PC-9 (cell line): ENCODE data around the gene SCG5.

Source experiments
- CTCF ChIP-seq: fragments of 200-600 bp; sonication (generic); conservative IDR thresholded peaks from 2 replicates; pipeline ENCODE4 v1.6.1; 2017; ENCODE audit warnings: mixed run types, antibody characterized with exemption, mild to moderate bottlenecking, moderate library complexity
- EZH2 ChIP-seq: fragments of 200-600 bp; sonication (generic); IDR thresholded peaks from 2 replicates; pipeline ENCODE4 v1.8.0; 2017; ENCODE audit warnings: antibody characterized with exemption, low read depth

DNA sequence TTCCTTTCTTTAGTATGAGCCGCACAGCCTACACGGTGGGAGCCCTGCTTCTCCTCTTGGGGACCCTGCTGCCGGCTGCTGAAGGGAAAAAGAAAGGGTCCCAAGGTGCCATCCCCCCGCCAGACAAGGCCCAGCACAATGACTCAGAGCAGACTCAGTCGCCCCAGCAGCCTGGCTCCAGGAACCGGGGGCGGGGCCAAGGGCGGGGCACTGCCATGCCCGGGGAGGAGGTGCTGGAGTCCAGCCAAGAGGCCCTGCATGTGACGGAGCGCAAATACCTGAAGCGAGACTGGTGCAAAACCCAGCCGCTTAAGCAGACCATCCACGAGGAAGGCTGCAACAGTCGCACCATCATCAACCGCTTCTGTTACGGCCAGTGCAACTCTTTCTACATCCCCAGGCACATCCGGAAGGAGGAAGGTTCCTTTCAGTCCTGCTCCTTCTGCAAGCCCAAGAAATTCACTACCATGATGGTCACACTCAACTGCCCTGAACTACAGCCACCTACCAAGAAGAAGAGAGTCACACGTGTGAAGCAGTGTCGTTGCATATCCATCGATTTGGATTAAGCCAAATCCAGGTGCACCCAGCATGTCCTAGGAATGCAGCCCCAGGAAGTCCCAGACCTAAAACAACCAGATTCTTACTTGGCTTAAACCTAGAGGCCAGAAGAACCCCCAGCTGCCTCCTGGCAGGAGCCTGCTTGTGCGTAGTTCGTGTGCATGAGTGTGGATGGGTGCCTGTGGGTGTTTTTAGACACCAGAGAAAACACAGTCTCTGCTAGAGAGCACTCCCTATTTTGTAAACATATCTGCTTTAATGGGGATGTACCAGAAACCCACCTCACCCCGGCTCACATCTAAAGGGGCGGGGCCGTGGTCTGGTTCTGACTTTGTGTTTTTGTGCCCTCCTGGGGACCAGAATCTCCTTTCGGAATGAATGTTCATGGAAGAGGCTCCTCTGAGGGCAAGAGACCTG, 89.5 kb downstream of the SCG5 start:
- TF ChIP-seq CTCF, result no peak
- TF ChIP-seq EZH2, result no peak
